Mononuclear cell (primary cell): Measurements from ENCODE around the gene LLPH. TPM values are rescaled to one million over a fixed set of nuclear protein-coding genes. Genes with fewer than 3 reads are reported as not detected.

Source experiments
- H3K27me3 ChIP-seq: 2 replicates; pipeline ENCODE4 v1.6.0; 2011; ENCODE audit warnings: low read length, control low read depth; ENCODE audit not compliant: insufficient read depth
- H3K4me1 ChIP-seq: 2 replicates; pipeline ENCODE4 v1.5.1; 2011; ENCODE audit warnings: mild to moderate bottlenecking, low read length, control low read depth; ENCODE audit not compliant: insufficient read depth
- H3K4me3 ChIP-seq: 2 replicates; pipeline ENCODE4 v1.5.1; 2011; ENCODE audit warnings: mild to moderate bottlenecking, low read length, moderate library complexity
- H3K9me3 ChIP-seq: 2 replicates; pipeline ENCODE4 v1.5.1; 2011; ENCODE audit warnings: low read depth, mild to moderate bottlenecking, control low read depth, low read length
- total RNA-seq: library from RNA; depleted of rRNA; stranded (reverse); fragments of >200 nt; gene quantifications from one replicate; pipeline ENCODE4 v1.2.3, GENCODE V29; 2012

LLPH gene
- total RNA-seq, 1 donor, result 5.0 TPM

DNA sequence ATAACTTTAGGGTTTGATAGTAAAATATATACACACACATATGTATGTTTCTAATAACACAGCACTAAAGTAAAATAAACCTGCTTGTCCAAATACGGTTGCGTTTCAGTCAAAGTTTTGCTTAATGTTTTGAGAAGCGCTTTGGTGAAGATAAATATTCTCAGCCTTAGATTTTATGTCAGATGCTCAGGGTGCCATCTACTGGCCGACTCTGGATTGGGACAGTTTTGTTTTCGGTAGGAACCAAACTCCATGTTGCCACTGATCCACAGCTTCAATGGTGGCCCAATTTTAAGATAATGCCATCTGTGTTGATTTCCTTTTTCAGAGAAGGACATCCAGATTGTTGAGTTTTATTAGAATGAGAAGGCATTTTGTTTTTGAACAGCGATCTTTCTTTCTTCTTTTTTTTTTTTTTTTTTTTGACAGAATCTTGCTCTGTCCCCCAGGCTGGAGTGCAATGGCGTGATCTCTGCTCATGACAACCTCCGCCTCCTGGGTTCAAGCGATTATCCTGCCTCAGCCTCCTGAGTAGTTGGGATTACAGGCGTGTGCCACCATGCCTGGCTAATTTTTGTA, 43.1 kb downstream of the LLPH start:
- Histone ChIP-seq H3K4me1 (no peaks in the 10 kb centered on the region), H3K27me3 (no peaks in the 10 kb centered on the region), H3K9me3 (no peaks in the 10 kb centered on the region), H3K4me3 (no peak overlapping the region)

GRCh38 chr12:66085998-66086397, 44.6 kb downstream of the LLPH start:
- H3K4me3 ChIP-seq, result no peak overlapping the region
- H3K9me3 ChIP-seq, result no peaks in the 10 kb centered on the region
- no peaks in the 10 kb centered on the region for H3K27me3 ChIP-seq
- H3K4me1 ChIP-seq, result no peaks in the 10 kb centered on the region

- Histone ChIP-seq H3K9me3 (no peaks in the 10 kb centered on the region), H3K4me1 (no peaks in the 10 kb centered on the region)
Measured at GRCh38 chr12:66085213-66085612, 45.3 kb downstream of the LLPH start.

GRCh38 chr12:66083766-66084165, 46.8 kb downstream of the LLPH start:
- Histone ChIP-seq H3K4me3 (no peak overlapping the region), H3K4me1 (no peaks in the 10 kb centered on the region), H3K9me3 (no peaks in the 10 kb centered on the region), H3K27me3 (peaks cover 3% of the 10 kb centered on the region)

More at GRCh38 chr12:66085213-66085612, 45.3 kb downstream of the LLPH start:
- no peak overlapping the region for H3K4me3 ChIP-seq
- no peaks in the 10 kb centered on the region for H3K27me3 ChIP-seq

GRCh38 chr12:66082744-66083143, 47.8 kb downstream of the LLPH start:
- H3K9me3 ChIP-seq, result no peaks in the 10 kb centered on the region
- H3K4me1 ChIP-seq, result no peaks in the 10 kb centered on the region
- H3K27me3 ChIP-seq, result peaks cover 3% of the 10 kb centered on the region
- no peak overlapping the region for H3K4me3 ChIP-seq

DNA sequence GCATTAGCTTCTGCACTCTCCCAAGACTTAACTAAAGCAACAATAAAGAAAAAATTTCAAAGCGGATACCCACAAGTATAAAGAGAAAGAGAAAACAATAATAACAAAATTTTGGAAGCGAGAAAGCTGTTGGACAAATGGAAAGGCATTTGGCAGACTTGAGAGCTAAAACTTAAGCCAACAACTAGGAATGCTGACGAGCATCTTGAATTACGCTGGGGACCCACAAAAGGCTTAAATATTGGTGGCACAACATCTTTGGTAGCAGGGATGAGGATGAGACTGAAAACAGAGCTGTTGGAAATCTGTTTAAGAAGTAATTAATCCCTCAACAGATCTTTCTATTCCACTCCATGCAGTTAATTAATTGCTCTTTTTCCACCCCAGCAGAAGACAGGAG, 49.8 kb downstream of the LLPH start:
- Histone ChIP-seq H3K4me3 (no peak overlapping the region), H3K27me3 (peaks cover 6% of the 10 kb centered on the region), H3K4me1 (no peaks in the 10 kb centered on the region)

DNA sequence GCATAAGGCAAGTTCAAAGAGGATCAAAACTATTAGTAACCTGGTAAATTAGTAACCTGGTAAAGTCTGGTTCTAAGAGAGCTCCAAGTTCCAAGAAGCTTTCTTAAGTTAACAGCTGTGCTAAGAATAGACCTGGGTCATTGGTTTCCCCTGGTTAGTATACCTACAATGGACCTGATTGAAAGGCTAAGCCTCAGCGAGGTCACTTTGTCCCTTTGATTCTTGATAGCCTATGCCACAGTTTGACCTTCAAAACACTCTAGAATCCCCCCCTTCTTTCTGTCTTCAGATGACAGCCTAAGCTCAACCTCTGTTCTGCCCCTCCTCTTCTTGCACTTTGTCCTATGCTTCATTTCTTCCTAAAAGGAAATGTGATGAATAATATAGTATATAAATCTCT, 53.0 kb downstream of the LLPH start:
- peaks cover 7% of the 10 kb centered on the region for H3K27me3 ChIP-seq
- H3K4me1 ChIP-seq, result no peaks in the 10 kb centered on the region
- H3K9me3 ChIP-seq, result no peaks in the 10 kb centered on the region
- H3K4me3 ChIP-seq, result no peak overlapping the region

More for the DNA sequence above, 49.8 kb downstream of the LLPH start:
- no peaks in the 10 kb centered on the region for H3K9me3 ChIP-seq

DNA sequence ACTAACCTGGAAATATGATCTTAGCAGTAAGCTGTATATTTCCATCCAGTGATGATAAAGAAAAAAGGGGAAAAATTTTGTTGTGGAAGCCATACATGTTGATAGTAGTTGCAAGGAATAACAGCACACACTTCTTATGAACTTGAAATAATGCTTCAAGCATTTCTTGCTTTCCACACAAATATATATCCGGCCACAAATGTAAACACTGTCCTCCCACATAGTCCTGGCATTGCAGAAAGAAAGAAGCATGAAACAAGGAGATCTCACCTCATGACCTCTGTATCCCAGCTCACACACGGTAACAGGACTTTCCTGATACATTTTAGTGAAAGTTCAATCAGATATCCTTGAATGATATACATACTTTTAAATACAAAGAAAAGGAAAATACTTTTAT, 56.0 kb downstream of the LLPH start:
- H3K4me3 ChIP-seq, result no peak overlapping the region
- H3K9me3 ChIP-seq, result no peaks in the 10 kb centered on the region
- H3K27me3 ChIP-seq, result peaks cover 7% of the 10 kb centered on the region
- H3K4me1 ChIP-seq, result peaks cover 8% of the 10 kb centered on the region

- H3K4me3 ChIP-seq, result no peak overlapping the region
- H3K9me3 ChIP-seq, result no peaks in the 10 kb centered on the region
- H3K4me1 ChIP-seq, result peaks cover 8% of the 10 kb centered on the region
- H3K27me3 ChIP-seq, result peaks cover 4% of the 10 kb centered on the region
Measured at GRCh38 chr12:66072566-66072965, 58.0 kb downstream of the LLPH start.

DNA sequence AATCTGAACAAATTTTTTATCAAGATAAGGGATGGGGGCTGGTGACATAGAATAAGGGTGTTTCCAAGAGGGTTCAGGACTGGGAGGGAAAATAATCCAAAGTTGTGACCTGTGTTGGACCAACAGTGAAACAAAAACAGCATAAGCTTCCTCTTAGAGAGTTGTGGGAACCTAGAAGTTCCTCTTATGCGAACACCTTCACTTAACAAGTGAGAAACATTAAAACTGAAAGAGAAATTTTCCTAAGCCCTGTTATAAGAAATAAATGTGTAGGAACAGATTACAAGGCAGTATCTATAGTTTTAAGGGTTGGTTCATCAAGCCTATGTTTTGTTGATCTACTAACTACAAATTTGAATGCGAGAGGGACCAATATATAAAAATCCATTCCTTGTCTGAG, 58.4 kb downstream of the LLPH start:
- H3K27me3 ChIP-seq, result peaks cover 4% of the 10 kb centered on the region
- peaks cover 9% of the 10 kb centered on the region for H3K4me1 ChIP-seq
- H3K9me3 ChIP-seq, result no peaks in the 10 kb centered on the region
- no peak overlapping the region for H3K4me3 ChIP-seq

DNA sequence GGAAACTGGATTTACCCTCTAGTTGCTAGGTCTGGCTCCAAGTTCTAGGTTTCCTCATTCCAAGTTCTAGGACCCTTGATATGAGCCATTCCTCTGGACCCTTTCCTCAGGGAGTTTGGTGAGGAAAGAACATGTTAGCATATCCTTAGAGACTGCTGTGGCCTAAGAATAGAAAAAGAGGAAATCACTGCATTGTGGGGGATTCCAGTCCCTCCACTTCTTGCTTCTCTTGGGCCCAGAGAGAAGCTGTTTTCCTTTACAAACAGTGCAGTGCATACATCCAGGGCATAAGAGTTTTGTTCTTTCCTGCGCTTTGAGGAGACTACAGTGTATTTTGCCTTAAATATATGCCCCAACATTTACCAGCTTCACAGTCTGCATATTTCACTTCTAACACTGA, 59.0 kb downstream of the LLPH start:
- peaks cover 15% of the 10 kb centered on the region for H3K4me1 ChIP-seq
- peaks cover 4% of the 10 kb centered on the region for H3K27me3 ChIP-seq
- H3K4me3 ChIP-seq, result no peak overlapping the region
- no peaks in the 10 kb centered on the region for H3K9me3 ChIP-seq

DNA sequence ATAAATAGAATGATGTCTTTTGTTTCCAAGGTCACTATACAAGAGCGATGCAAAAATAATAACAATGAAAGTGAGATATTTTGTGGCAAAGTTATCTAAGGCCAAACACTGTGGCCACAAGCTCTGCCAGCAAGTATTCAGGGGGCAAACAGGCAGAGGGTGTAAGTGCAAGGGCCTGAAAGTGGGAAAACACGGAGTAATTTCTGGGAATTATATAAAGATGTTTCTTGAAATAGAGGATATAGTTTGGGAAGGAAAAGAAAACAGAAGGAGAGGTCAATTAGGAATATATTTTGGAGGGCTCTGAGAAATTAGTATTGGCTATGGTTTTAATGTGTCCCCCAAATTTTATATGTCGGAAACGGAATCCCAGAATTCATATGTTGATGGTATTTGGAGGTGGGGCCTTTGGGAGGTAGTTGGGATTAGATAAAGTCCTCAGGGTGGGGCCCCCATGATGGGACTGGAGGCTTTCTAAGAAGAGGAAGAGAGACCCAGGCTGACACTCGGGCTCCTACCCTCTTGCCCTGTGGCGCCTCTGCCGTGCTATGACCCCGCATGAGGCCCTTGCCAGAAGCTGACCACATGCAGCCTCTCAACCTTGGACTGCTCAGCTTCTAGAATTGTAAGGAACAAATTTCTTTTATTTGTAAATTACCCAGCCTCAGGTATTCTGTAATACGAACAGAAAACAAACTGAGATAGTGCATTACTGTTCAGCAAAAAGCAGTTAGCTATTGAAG, 60.0 kb downstream of the LLPH start:
- Histone ChIP-seq H3K4me1 (peaks cover 21% of the 10 kb centered on the region), H3K4me3 (no peak overlapping the region), H3K9me3 (no peaks in the 10 kb centered on the region), H3K27me3 (no peaks in the 10 kb centered on the region)

- Histone ChIP-seq H3K4me3 (no peak overlapping the region), H3K27me3 (no peaks in the 10 kb centered on the region), H3K4me1 (peaks cover 21% of the 10 kb centered on the region), H3K9me3 (no peaks in the 10 kb centered on the region)
Measured at GRCh38 chr12:66066929-66067523, 63.5 kb downstream of the LLPH start.
